HEK293 (cell line): Measurements from ENCODE around the gene KLF11.

Source experiments
- CTCF ChIA-PET: fragments of 350-600 bp; formaldehyde crosslinking; extraction: SDS; loops from one replicate; lab custom pipeline; 2021; ENCODE audit warnings: antibody characterized with exemption; lab: Yijun Ruan, JAX
- POLR2A ChIA-PET: fragments of 300-600 bp; formaldehyde crosslinking; extraction: SDS; loops from one replicate; lab custom pipeline; 2020; ENCODE audit warnings: antibody characterized with exemption, inconsistent platforms; lab: Yijun Ruan, JAX
- H3K27ac ChIP-seq: fragments of 200-500 bp; sonication (Bioruptor generic); 2 replicates; pipeline ENCODE4 v1.5.1; 2014; ENCODE audit warnings: low read depth, low read length, control low read depth, inconsistent platforms; ENCODE audit errors: extremely low read depth
- H3K36me3 ChIP-seq, 2 experiments: fragments of 200-500 bp in 1 of 2; sonication (Bioruptor generic) in 1 of 2; 1 replicate in 1 of 2; 2 replicates in 1 of 2; pipeline ENCODE4 v1.5.1; 2014 to 2017; ENCODE audit warnings: inconsistent platforms in 2 of 2, low read length in 2 of 2; ENCODE audit not compliant: control insufficient read depth in 2 of 2, insufficient read depth in 1 of 2
- H3K4me1 ChIP-seq: fragments of 200-500 bp; sonication (Bioruptor generic); 2 replicates; pipeline ENCODE4 v1.5.1; 2014; ENCODE audit warnings: mild to moderate bottlenecking, low read length, inconsistent platforms; ENCODE audit not compliant: control insufficient read depth, insufficient read depth
- H3K4me3 ChIP-seq: 2 replicates; pipeline ENCODE4 v1.5.1; 2011; ENCODE audit warnings: low read depth, mild to moderate bottlenecking, control low read depth, low read length, moderate library complexity
- H3K9me3 ChIP-seq: fragments of 200-500 bp; sonication (Bioruptor generic); 2 replicates; pipeline ENCODE4 v1.5.1; 2014; ENCODE audit warnings: low read depth, low read length, inconsistent platforms; ENCODE audit not compliant: control insufficient read depth, insufficient read depth
- BCL11A ChIP-seq: fragments of 450-650 bp; formaldehyde crosslinking; IDR thresholded peaks from 2 replicates; pipeline ENCODE4 v1.5.1; 2016; ENCODE audit warnings: low read depth, missing biosample characterization, missing genetic modification characterization
- GLIS2 ChIP-seq: fragments of 450-650 bp; formaldehyde crosslinking; IDR thresholded peaks from 2 replicates; pipeline ENCODE4 v1.5.1; 2016; ENCODE audit warnings: missing biosample characterization, missing genetic modification characterization
- ZBTB17 ChIP-seq: fragments of 450-650 bp; formaldehyde crosslinking; IDR thresholded peaks from 2 replicates; pipeline ENCODE4 v1.5.1; 2016; ENCODE audit warnings: missing biosample characterization, missing genetic modification characterization
- ZBTB20 ChIP-seq: fragments of 450-650 bp; formaldehyde crosslinking; IDR thresholded peaks from 2 replicates; pipeline ENCODE4 v1.5.1; 2016; ENCODE audit warnings: missing biosample characterization, missing genetic modification characterization
- ZBTB21 ChIP-seq: fragments of 450-650 bp; formaldehyde crosslinking; IDR thresholded peaks from 2 replicates; pipeline ENCODE4 v1.5.1; 2017; ENCODE audit warnings: missing biosample characterization, missing genetic modification characterization
- ZBTB44 ChIP-seq: fragments of 450-650 bp; IDR thresholded peaks from 2 replicates; pipeline ENCODE4 v1.5.1; 2018; ENCODE audit warnings: missing biosample characterization, mild to moderate bottlenecking, missing genetic modification characterization
- ZIC2 ChIP-seq: fragments of 450-650 bp; formaldehyde crosslinking; IDR thresholded peaks from 2 replicates; pipeline ENCODE4 v1.5.1; 2016; ENCODE audit warnings: missing biosample characterization, missing genetic modification characterization
- ZNF2 ChIP-seq: fragments of 450-650 bp; formaldehyde crosslinking; IDR thresholded peaks from 2 replicates; pipeline ENCODE4 v1.5.1; 2016; ENCODE audit warnings: missing biosample characterization, missing genetic modification characterization
- ZNF214 ChIP-seq: fragments of 450-650 bp; formaldehyde crosslinking; IDR thresholded peaks from 2 replicates; pipeline ENCODE4 v1.5.1; 2017; ENCODE audit warnings: missing biosample characterization, mild to moderate bottlenecking, missing genetic modification characterization, borderline replicate concordance
- ZNF394 ChIP-seq: fragments of 450-650 bp; formaldehyde crosslinking; IDR thresholded peaks from 2 replicates; pipeline ENCODE4 v1.5.1; 2016; ENCODE audit warnings: missing biosample characterization, missing genetic modification characterization, mild to moderate bottlenecking, moderate library complexity, borderline replicate concordance
- ZNF426 ChIP-seq: fragments of 450-650 bp; formaldehyde crosslinking; IDR thresholded peaks from 2 replicates; pipeline ENCODE4 v1.5.1; 2017; ENCODE audit warnings: missing biosample characterization, missing genetic modification characterization, mild to moderate bottlenecking, inconsistent platforms, moderate library complexity
- ZNF544 ChIP-seq: fragments of 450-650 bp; formaldehyde crosslinking; IDR thresholded peaks from 2 replicates; pipeline ENCODE4 v1.5.0; 2017; ENCODE audit warnings: missing biosample characterization, missing genetic modification characterization
- ZNF560 ChIP-seq: fragments of 450-650 bp; formaldehyde crosslinking; IDR thresholded peaks from 2 replicates; pipeline ENCODE4 v1.5.1; 2017; ENCODE audit warnings: missing biosample characterization, missing genetic modification characterization, borderline replicate concordance
- ZNF580 ChIP-seq: fragments of 450-650 bp; formaldehyde crosslinking; IDR thresholded peaks from 2 replicates; pipeline ENCODE4 v1.5.1; 2016; ENCODE audit warnings: missing biosample characterization, missing genetic modification characterization
- ZNF585B ChIP-seq: fragments of 450-650 bp; formaldehyde crosslinking; IDR thresholded peaks from 2 replicates; pipeline ENCODE4 v1.5.1; 2016; ENCODE audit warnings: missing biosample characterization, missing genetic modification characterization
- ZNF701 ChIP-seq: fragments of 450-650 bp; formaldehyde crosslinking; IDR thresholded peaks from 2 replicates; pipeline ENCODE4 v1.5.1; 2016; ENCODE audit warnings: missing biosample characterization, missing genetic modification characterization
- ZSCAN30 ChIP-seq: fragments of 450-650 bp; IDR thresholded peaks from 2 replicates; pipeline ENCODE4 v1.5.1; 2018; ENCODE audit warnings: missing biosample characterization, mild to moderate bottlenecking, missing genetic modification characterization, moderate library complexity
- TF ChIP-seq, protein P1 (sequence below): fragments of 450-650 bp; formaldehyde crosslinking; IDR thresholded peaks from 2 replicates; pipeline ENCODE4 v1.5.1; 2016; ENCODE audit warnings: missing biosample characterization, missing genetic modification characterization, borderline replicate concordance

KLF11 gene

DNA sequence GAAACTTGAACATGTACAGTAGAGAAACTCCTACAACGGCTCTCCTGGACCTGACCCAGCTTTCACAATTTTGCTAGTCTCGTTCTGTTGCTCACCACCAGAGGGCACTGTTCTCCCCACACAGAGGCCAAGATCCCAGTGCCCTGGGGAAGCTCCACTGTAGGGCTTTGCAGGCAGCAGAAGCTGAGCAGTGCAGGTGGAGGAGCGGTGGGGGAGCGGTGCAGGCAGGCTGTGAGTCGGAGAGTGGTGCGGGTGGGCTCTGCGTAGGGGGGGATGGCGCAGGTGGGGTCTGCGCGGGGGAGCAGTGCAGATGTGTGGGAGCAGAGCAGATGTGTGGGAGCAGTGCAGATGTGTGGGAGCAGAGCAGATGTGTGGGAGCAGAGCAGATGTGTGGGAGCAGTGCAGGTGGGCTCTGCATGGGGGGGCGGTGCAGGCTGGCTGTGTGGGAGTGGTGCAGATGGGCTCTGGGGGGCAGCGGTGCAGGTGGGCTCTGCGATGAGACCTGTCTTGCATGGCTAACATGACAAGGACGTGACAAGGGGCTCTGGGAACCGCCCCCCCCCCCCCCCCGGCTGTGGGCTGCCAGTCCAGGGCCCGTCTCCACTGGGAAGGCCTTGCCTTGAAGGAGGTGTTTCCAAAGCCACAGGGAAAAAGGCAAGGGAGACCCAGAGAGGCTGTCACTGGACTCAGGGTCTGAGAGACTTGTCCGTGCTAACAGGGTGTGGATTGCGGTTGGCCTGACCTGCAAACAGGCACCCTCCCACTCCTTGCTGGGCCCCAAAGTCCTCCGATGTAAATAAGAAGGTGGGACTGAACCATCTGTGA, 29.5 kb downstream of the KLF11 start (continued):
- TF ChIP-seq, protein P1, sequence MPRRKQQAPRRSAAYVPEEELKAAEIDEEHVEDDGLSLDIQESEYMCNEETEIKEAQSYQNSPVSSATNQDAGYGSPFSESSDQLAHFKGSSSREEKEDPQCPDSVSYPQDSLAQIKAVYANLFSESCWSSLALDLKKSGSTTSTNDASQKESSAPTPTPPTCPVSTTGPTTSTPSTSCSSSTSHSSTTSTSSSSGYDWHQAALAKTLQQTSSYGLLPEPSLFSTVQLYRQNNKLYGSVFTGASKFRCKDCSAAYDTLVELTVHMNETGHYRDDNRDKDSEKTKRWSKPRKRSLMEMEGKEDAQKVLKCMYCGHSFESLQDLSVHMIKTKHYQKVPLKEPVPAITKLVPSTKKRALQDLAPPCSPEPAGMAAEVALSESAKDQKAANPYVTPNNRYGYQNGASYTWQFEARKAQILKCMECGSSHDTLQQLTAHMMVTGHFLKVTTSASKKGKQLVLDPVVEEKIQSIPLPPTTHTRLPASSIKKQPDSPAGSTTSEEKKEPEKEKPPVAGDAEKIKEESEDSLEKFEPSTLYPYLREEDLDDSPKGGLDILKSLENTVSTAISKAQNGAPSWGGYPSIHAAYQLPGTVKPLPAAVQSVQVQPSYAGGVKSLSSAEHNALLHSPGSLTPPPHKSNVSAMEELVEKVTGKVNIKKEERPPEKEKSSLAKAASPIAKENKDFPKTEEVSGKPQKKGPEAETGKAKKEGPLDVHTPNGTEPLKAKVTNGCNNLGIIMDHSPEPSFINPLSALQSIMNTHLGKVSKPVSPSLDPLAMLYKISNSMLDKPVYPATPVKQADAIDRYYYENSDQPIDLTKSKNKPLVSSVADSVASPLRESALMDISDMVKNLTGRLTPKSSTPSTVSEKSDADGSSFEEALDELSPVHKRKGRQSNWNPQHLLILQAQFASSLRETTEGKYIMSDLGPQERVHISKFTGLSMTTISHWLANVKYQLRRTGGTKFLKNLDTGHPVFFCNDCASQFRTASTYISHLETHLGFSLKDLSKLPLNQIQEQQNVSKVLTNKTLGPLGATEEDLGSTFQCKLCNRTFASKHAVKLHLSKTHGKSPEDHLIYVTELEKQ (tag by site-specific recombination) = no peak
- TF ChIP-seq GLIS2 (tag by site-specific recombination) (peak; percentile 74), ZBTB21 (tag by site-specific recombination) (no peak), ZBTB17 (tag by site-specific recombination) (peak; percentile 88), ZNF580 (tag by site-specific recombination) (no peak), ZIC2 (tag by site-specific recombination) (peak; percentile 65), ZSCAN30 (tag by site-specific recombination) (0 out of 2 replicates have a peak, but pooled peaks have one; percentile 32), BCL11A (tag by site-specific recombination) (no peak), ZNF585B (tag by site-specific recombination) (no peak), ZNF544 (tag by site-specific recombination) (no peak), ZNF2 (tag by site-specific recombination) (peak; percentile 32; the same call in 1 of the 2 replicates), ZNF426 (tag by site-specific recombination) (no peak), ZNF394 (peak; percentile 39; the same call in 1 of the 2 replicates), ZBTB44 (no peak), ZNF560 (tag by site-specific recombination) (no peak), ZNF214 (no peak)

DNA sequence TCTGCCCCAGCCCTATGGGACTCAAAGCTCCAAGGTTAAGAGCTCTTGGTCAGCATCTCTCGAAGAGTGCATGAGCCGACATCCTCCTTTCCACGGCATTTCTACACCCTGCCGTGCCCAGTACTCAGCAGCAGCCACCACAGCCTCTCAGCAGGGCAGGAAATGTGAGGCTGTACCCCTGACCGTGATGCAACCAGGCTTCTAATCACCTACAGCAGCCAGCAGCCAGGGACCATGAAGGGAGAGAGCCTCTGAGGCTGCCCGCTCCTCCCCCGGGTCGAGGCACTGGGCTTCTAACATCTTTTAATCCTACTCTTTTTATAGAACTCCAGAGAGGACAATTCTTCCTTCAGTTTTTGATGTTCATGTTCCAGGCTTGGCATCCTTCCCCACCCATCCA, 30.4 kb downstream of the KLF11 start:
- POLR2A ChIA-PET = interaction anchor here (0.6 to 1.8 kb wide), 3 partner anchors 9 to 61 kb away, joined by 3 to 10 read pairs (median 5); no protein-coding TSS in a partner anchor
- no peaks in the 10 kb centered on the region for H3K9me3 ChIP-seq

More for the DNA sequence above, 30.4 kb downstream of the KLF11 start:
- 0 out of 2 replicates have a peak, but pooled peaks cover 2% of the 10 kb centered on the region for H3K4me1 ChIP-seq
- no peaks in the 10 kb centered on the region; a peak in 1 of 3 replicates for H3K36me3 ChIP-seq
- CTCF ChIA-PET = interaction anchor here (1.0 to 6.8 kb wide), 19 partner anchors 9 to 586 kb away, joined by 3 to 124 read pairs (median 13); partner anchors contain the start of gene ADAM17
- H3K27ac ChIP-seq = no peak overlapping the region
- TF ChIP-seq ZNF701 = no peak
- TF ChIP-seq ZBTB20 = peak; percentile 31; the same call in 1 of the 2 replicates
- TF ChIP-seq ZIC2 (tag by site-specific recombination) = peak; percentile 89
- H3K4me3 ChIP-seq = no peak overlapping the region
